RCC 7860 (cell line): ENCODE data around the gene ANKRD23.
"Not testable (repeated sequence)": the region's sequence is repeated elsewhere in the genome, so short reads cannot be mapped to it uniquely, and the experiment has no call there.

ENCODE experiments used
- DNase-seq: peaks from one replicate; pipeline ENCODE4 v3.0.0-alpha.2; 2015; ENCODE audit warnings: low spot score
- FAIRE-seq: peaks from 2 replicates; lab custom pipeline; 2012; peaks lifted over from hg19 to GRCh38; lab: Jason Lieb, UNC

Gene ANKRD23

GRCh38 chr2:96864343-96865091, 20.7 kb upstream of the ANKRD23 start:
- no peak for DNase-seq
- no peak for FAIRE-seq

GRCh38 chr2:96863575-96864342, 19.9 kb upstream of the ANKRD23 start:
- DNase-seq = no peak

DNA sequence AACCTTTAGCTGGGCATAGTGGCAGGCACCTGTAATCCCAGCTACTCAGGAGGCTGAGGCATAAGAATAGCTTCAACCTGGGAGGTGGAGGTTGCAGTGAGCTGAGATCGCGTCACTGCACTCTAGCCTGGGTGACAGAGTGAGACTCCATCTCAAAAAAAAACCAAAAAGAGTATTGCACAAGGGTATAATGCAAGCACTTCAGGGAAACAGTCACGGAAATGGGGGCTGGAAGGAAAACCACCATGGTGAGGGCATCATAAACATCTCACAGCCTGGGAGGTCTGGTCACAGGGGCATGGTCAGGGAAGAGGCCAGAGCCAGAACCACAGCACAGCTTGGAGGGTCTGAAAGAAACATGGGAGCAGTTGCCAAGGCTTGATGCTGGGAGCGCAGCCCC, 19.2 kb upstream of the ANKRD23 start:
- DNase-seq, FAIRE-seq: not testable (repeated sequence)

More at GRCh38 chr2:96863575-96864342, 19.9 kb upstream of the ANKRD23 start:
- no peak for FAIRE-seq

- DNase-seq (no peak), FAIRE-seq (no peak)
These were observed 17.3 kb upstream of the ANKRD23 start for GRCh38 chr2:96861074-96861473.

DNA sequence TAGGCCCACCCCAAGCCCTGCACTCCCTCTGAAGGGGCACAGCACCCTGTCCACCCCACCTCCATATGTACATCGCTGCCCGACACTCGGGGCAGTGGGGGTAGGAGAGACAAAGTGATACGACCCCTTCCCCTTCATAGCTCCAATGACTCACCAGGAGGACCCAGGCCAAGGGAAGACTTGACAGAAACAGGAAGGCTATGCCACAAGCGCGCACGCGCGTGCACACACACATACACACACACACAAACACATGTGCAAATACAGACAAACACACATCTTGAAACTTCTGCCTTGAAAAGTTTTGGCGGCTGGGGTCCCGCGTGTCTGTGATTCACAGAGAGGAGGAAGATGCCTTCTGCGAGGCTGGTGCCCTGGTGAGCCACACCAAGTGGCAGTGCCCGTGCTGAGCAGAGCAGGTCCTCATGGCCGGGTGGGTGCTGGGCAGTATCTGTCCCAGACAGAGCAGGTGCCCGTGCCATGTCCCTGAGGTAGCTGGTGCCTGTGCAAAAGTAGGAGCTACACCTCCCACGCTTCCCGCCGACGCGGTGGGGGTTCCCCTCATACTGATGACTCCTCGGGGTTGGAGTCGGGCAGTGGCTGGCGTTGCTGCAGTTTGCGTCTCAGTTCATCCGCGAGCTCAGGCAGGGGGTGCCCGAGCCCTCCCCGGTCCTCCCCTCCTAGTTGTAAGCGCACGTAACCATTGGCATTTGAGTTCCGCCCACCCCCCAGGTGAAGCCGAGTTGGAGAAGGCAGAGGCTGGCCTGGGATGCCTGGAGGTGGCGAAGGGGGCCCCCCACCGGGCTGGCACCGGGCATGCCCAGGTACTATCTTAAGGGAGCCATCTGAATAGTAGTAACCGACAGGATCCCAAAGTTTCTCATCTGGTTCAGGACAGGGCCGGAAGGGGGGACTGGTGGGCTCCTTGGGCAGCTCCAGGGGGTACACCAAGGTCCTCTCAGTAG, 16.5 kb upstream of the ANKRD23 start:
- FAIRE-seq (no peak), DNase-seq (no peak)

DNA sequence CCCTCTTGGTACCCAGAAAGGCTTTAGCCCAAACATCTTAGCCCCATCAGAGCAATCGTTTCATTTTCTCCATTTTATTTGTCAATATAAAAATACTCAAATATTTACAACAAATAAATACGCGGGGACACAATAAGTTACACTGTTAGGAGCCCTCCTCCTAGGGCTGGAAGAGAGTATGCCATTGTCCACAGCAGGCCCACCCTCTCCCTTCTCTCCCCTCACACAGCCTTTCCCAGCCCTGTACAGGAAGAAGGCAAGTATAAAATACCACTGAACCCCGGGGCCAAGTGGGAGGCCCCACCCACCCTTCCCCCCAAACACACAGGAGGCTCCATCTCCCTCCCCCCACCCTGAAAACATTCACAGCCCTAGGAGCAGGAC, 15.9 kb upstream of the ANKRD23 start:
- FAIRE-seq (no peak), DNase-seq (no peak)

DNA sequence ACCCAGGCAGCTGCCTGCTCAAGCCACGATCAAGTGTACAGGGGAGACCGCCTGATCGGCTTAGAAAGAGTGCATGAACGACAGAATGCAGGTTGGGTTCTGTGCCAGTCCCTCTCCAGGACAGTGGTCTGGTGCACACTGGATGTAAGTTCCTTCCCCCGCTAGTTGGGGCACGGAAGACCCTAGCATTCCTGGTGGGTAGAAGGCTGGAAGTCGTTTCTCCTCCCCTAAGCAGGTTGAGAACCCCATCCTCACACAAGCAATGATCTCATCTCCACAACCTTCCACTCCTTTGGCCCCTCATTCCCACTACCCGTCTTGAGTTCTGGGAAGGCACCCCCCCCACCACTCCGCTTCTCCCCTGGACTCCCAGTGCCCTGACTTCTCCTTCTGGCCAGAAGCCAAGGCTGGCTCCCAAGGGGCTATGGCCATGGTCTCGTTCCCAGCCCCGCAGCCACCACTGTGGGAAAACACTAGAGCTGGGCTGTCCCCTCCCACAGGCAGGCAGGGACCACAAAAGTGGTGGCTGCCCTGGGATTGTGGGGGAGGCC, 15.4 kb upstream of the ANKRD23 start:
- DNase-seq (no peak), FAIRE-seq (no peak)

- DNase-seq (peak; percentile 95), FAIRE-seq (no peak)
These were observed 14.0 kb upstream of the ANKRD23 start, which contains the start of gene ANKRD39 for GRCh38 chr2:96857667-96858372. ANKRD39 (minus strand) TSS chr2:96858016; CDS start chr2:96857987, 29 bp downstream.

GRCh38 chr2:96856776-96857666, 13.2 kb upstream of the ANKRD23 start:
- FAIRE-seq = no peak
- DNase-seq = peak; percentile 39

GRCh38 chr2:96853321-96853720, 9.5 kb upstream of the ANKRD23 start:
- FAIRE-seq = no peak
- no peak for DNase-seq

DNA sequence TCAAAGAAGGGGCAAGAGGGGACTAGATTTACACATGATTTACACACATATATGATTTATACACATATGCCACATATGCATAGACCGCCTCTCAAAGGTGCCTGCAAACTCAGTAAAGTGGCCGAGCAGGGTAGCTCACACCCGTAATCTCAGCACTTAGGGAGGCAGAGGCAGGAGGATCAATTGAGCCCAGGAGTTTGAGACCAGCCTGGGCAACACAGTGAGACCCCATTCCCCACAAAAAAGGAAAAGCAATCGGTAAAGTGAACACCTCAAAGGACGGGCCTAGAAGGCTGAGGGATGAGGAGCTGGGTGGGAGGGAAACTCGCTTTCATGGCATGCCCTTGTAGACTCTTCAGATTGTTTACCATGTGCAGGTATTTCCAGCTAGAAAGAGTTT, 8.8 kb upstream of the ANKRD23 start:
- FAIRE-seq (no peak), DNase-seq (no peak)

DNA sequence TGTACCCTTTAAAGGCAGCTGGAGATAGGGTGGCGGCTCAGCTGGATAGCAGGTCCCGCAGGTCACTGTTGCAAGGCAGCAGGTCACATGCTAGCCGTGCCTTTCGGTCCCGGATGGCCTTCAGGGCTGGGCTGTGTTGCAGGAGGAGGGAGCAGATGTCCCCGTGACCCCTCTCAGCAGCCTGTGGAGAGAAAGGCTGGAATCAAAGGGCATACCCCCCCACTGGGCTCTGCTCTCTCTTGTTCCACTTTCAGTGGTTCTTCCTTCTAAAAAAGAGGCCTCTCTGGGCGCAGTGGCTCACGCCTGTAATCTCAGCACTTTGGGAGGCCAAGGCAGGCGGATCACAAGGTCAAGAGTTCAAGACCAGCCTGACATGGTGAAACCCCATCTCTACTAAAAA, 4.4 kb upstream of the ANKRD23 start:
- FAIRE-seq (no peak), DNase-seq (no peak)

GRCh38 chr2:96847586-96847985, 3.8 kb upstream of the ANKRD23 start:
- FAIRE-seq (no peak), DNase-seq (no peak)

- FAIRE-seq (no peak), DNase-seq (no peak)
These were observed 3.0 kb upstream of the ANKRD23 start for GRCh38 chr2:96846825-96847224.

DNA sequence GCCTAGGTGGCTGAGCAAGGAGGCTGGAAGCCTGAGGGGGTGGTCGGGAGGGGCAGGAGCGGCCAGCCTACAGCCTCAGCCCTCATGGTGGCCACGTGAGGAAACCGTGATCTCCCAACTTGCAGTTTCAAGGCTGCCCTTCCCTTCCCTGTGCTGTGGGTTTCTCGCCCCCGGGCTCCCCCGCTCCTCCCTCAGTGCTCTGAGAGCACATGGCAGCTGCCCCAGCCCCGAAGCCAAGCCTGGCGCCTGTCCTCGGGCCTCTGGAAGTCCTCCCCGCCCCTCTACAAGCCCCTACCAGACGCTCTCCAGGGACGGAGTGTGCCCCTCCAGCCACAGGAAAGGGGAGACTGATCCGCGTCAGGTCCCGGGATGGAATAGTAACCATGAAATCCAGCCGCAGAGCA, 586 bp upstream of the ANKRD23 start:
- DNase-seq = no peak
- FAIRE-seq = no peak

GRCh38 chr2:96842600-96842999, 1.2 kb downstream of the ANKRD23 start:
- FAIRE-seq (no peak), DNase-seq (no peak)

GRCh38 chr2:96841701-96842495, 1.9 kb downstream of the ANKRD23 start:
- DNase-seq (no peak), FAIRE-seq (no peak)
